GM23338 (cell line): Measurements from ENCODE around the gene MYL5. TPM values are rescaled to one million over a fixed set of nuclear protein-coding genes. Genes with fewer than 3 reads are reported as not detected.

Experiments used
- ATAC-seq: fragments of 200-7000 bp; cut with Tn5 transposase; 3 replicates; pipeline ENCODE4 v1.9.1; 2020
- DNase-seq: peaks from one replicate; pipeline ENCODE4 v3.0.0-alpha.2; 2015; ENCODE audit warnings: low spot score
- H2AFZ ChIP-seq: fragments of 200-600 bp; sonication (generic); 2 replicates; pipeline ENCODE4 v1.8.0; 2016; ENCODE audit warnings: antibody characterized with exemption, mild to moderate bottlenecking, moderate library complexity
- H3F3A ChIP-seq: fragments of 200-600 bp; sonication (generic); replicated peaks from 2 replicates; pipeline ENCODE4 v1.8.0; 2017; ENCODE audit warnings: antibody characterized with exemption, mixed run types, low read depth
- H3K27ac ChIP-seq: fragments of 200-600 bp; sonication (generic); 2 replicates; pipeline ENCODE4 v1.6.1; 2016; ENCODE audit warnings: low read depth
- H3K27me3 ChIP-seq: fragments of 200-600 bp; sonication (generic); 2 replicates; pipeline ENCODE4 v1.8.0; 2016; ENCODE audit warnings: mild to moderate bottlenecking, mixed run types, moderate library complexity; ENCODE audit not compliant: insufficient read depth
- H3K36me3 ChIP-seq: fragments of 200-600 bp; sonication (generic); 2 replicates; pipeline ENCODE4 v1.8.0; 2016; ENCODE audit warnings: mild to moderate bottlenecking; ENCODE audit not compliant: insufficient read depth
- H3K4me1 ChIP-seq: fragments of 200-600 bp; sonication (generic); 2 replicates; pipeline ENCODE4 v1.8.0; 2016; ENCODE audit warnings: mild to moderate bottlenecking, moderate library complexity; ENCODE audit not compliant: insufficient read depth
- H3K4me2 ChIP-seq: fragments of 200-600 bp; sonication (generic); 2 replicates; pipeline ENCODE4 v1.7.1; 2017; ENCODE audit warnings: mixed run types
- H3K4me3 ChIP-seq: fragments of 200-600 bp; sonication (generic); 2 replicates; pipeline ENCODE4 v1.6.1; 2016; ENCODE audit warnings: mixed run types
- H3K79me2 ChIP-seq: fragments of 200-600 bp; sonication (generic); replicated peaks from 2 replicates; pipeline ENCODE4 v1.8.0; 2017; ENCODE audit warnings: mild to moderate bottlenecking; ENCODE audit not compliant: insufficient read depth
- H3K9me2 ChIP-seq: fragments of 200-600 bp; sonication (generic); 2 replicates; pipeline ENCODE4 v1.8.0; 2017; ENCODE audit not compliant: insufficient read depth
- H4K20me1 ChIP-seq: fragments of 200-600 bp; sonication (generic); replicated peaks from 2 replicates; pipeline ENCODE4 v1.8.0; 2017; ENCODE audit warnings: mild to moderate bottlenecking; ENCODE audit not compliant: insufficient read depth
- H3K27ac Mint-ChIP-seq: 2 replicates; pipeline ENCODE4 v1.8.0; 2020; ENCODE audit warnings: inconsistent platforms, mild to moderate bottlenecking, moderate library complexity, mixed read lengths
- H3K27me3 Mint-ChIP-seq: 3 replicates; pipeline ENCODE4 v1.8.0; 2022; ENCODE audit warnings: low read depth, mild to moderate bottlenecking, moderate library complexity, mixed read lengths, inconsistent platforms; ENCODE audit not compliant: insufficient read depth, poor library complexity
- H3K36me3 Mint-ChIP-seq: 3 replicates; pipeline ENCODE4 v1.8.0; 2021; ENCODE audit warnings: low read depth, mild to moderate bottlenecking, inconsistent platforms, moderate library complexity, mixed read lengths
- H3K4me1 Mint-ChIP-seq: 3 replicates; pipeline ENCODE4 v1.8.0; 2020; ENCODE audit warnings: mild to moderate bottlenecking, inconsistent platforms, mixed read lengths
- H3K4me3 Mint-ChIP-seq: 3 replicates; pipeline ENCODE4 v1.8.0; 2021; ENCODE audit warnings: moderate library complexity, mild to moderate bottlenecking, inconsistent platforms, mixed read lengths
- H3K9me3 Mint-ChIP-seq: 3 replicates; pipeline ENCODE4 v1.8.0; 2020; ENCODE audit warnings: moderate library complexity, mild to moderate bottlenecking, inconsistent platforms, mixed read lengths
- CREB1 ChIP-seq: fragments of 250-450 bp; sonication (Bioruptor Pico); IDR thresholded peaks from 2 replicates; pipeline ENCODE4 v1.5.0; 2020; ENCODE audit warnings: low read depth, mild to moderate bottlenecking, moderate library complexity
- EZH2 ChIP-seq: fragments of 200-600 bp; sonication (generic); IDR thresholded peaks from one replicate; pipeline ENCODE4 v1.8.0; 2017; ENCODE audit warnings: antibody characterized with exemption, mild to moderate bottlenecking, low read depth; ENCODE audit not compliant: unreplicated experiment
- EZH2phosphoT487 ChIP-seq: fragments of 200-600 bp; sonication (generic); IDR thresholded peaks from one replicate; pipeline ENCODE4 v1.8.1; 2018; ENCODE audit warnings: antibody characterized with exemption; ENCODE audit not compliant: unreplicated experiment
- JUNB ChIP-seq: IDR thresholded peaks from one replicate; pipeline ENCODE4 v1.6.1; 2016; ENCODE audit warnings: antibody characterized with exemption; ENCODE audit not compliant: unreplicated experiment
- NANOG ChIP-seq: IDR thresholded peaks from 2 replicates; pipeline ENCODE4 v1.6.1; 2016; ENCODE audit warnings: antibody characterized with exemption, borderline replicate concordance
- POLR2AphosphoS5 ChIP-seq: IDR thresholded peaks from 2 replicates; pipeline ENCODE4 v1.6.1; 2016; ENCODE audit warnings: antibody characterized with exemption, low read depth
- ZNF114 ChIP-seq: fragments of 250-450 bp; sonication (Bioruptor Pico); IDR thresholded peaks from 2 replicates; pipeline ENCODE4 v1.5.0; 2020; ENCODE audit warnings: mild to moderate bottlenecking, moderate library complexity
- ZNF331 ChIP-seq: fragments of 250-450 bp; sonication (Bioruptor Pico); IDR thresholded peaks from 2 replicates; pipeline ENCODE4 v1.5.0; 2020; ENCODE audit warnings: low read depth, mild to moderate bottlenecking, moderate library complexity
- ZNF462 ChIP-seq: fragments of 250-450 bp; sonication (Bioruptor Pico); IDR thresholded peaks from 2 replicates; pipeline ENCODE4 v1.5.0; 2020; ENCODE audit warnings: mild to moderate bottlenecking, moderate library complexity
- polyA plus RNA-seq: library from polyadenylated mRNA; unstranded; fragments of >200 nt; fragmentation: Nextera tagmentation; extraction: Ambion mirVana; gene quantifications from 2 replicates; pipeline ENCODE4 v1.2.1, GENCODE V29; 2016
- total RNA-seq: library from RNA; depleted of rRNA; stranded (reverse); fragments of >200 nt; shearing (Covaris generic); gene quantifications from 2 replicates; pipeline ENCODE4 v1.2.3, GENCODE V29; 2014
- TF ChIP-seq, protein P1 (sequence below), 2 experiments: fragments of 200-600 bp in 1 of 2; sonication (generic) in 1 of 2; conservative IDR thresholded peaks; 2 replicates each; pipeline versions ENCODE4 v1.5.1 to v1.6.1; 2016 to 2017; ENCODE audit warnings: antibody characterized with exemption in 2 of 2, low read depth in 2 of 2, mild to moderate bottlenecking in 2 of 2, moderate library complexity in 1 of 2
- TF ChIP-seq, protein P2 (sequence below): IDR thresholded peaks from one replicate; pipeline ENCODE4 v1.6.1; 2018; ENCODE audit warnings: antibody characterized with exemption; ENCODE audit not compliant: unreplicated experiment

The MYL5 gene
- total and polyA plus RNA-seq, 2 experiments from 2014 or later: 3.0 to 4.4 TPM

- Histone ChIP-seq H3K4me3 (no peak overlapping the region), H3K4me2 (no peak overlapping the region), H3K27me3 (no peaks in the 10 kb centered on the region), H2AFZ (no peak overlapping the region), H3K9me2 (no peaks in the 10 kb centered on the region), H3K36me3 (0 out of 2 replicates have a peak, but pooled peaks cover 6% of the 10 kb centered on the region), H3K27ac (no peak overlapping the region), H3K4me1 (peaks cover 6% of the 10 kb centered on the region), H4K20me1 (no peaks in the 10 kb centered on the region), H3K79me2 (peaks cover 11% of the 10 kb centered on the region), H3F3A (peaks cover 8% of the 10 kb centered on the region; the same call in 1 of the 2 replicates)
- Mint-ChIP-seq H3K4me1 (peaks cover 9% of the 10 kb centered on the region), H3K27ac (no peak overlapping the region), H3K36me3 (peaks cover 10% of the 10 kb centered on the region), H3K4me3 (peak overlapping the region; percentile 9; the same call in 1 of the 3 replicates), H3K27me3 (peaks cover 21% of the 10 kb centered on the region), H3K9me3 (peaks cover 3% of the 10 kb centered on the region; the same call in 1 of the 3 replicates)
- DNase-seq (no peak), ATAC-seq (no peak)
- TF ChIP-seq EZH2: no peak
- TF ChIP-seq CREB1 (CRISPR knock-in tag): no peak
- TF ChIP-seq ZNF331 (CRISPR knock-in tag): no peak
- TF ChIP-seq, protein P1, sequence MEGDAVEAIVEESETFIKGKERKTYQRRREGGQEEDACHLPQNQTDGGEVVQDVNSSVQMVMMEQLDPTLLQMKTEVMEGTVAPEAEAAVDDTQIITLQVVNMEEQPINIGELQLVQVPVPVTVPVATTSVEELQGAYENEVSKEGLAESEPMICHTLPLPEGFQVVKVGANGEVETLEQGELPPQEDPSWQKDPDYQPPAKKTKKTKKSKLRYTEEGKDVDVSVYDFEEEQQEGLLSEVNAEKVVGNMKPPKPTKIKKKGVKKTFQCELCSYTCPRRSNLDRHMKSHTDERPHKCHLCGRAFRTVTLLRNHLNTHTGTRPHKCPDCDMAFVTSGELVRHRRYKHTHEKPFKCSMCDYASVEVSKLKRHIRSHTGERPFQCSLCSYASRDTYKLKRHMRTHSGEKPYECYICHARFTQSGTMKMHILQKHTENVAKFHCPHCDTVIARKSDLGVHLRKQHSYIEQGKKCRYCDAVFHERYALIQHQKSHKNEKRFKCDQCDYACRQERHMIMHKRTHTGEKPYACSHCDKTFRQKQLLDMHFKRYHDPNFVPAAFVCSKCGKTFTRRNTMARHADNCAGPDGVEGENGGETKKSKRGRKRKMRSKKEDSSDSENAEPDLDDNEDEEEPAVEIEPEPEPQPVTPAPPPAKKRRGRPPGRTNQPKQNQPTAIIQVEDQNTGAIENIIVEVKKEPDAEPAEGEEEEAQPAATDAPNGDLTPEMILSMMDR (conservative IDR thresholded peaks at IDR 0.05; ENCODE audit: low read depth in 2 of 2): no peak
- TF ChIP-seq ZNF114 (CRISPR knock-in tag): no peak
- TF ChIP-seq, protein P2, sequence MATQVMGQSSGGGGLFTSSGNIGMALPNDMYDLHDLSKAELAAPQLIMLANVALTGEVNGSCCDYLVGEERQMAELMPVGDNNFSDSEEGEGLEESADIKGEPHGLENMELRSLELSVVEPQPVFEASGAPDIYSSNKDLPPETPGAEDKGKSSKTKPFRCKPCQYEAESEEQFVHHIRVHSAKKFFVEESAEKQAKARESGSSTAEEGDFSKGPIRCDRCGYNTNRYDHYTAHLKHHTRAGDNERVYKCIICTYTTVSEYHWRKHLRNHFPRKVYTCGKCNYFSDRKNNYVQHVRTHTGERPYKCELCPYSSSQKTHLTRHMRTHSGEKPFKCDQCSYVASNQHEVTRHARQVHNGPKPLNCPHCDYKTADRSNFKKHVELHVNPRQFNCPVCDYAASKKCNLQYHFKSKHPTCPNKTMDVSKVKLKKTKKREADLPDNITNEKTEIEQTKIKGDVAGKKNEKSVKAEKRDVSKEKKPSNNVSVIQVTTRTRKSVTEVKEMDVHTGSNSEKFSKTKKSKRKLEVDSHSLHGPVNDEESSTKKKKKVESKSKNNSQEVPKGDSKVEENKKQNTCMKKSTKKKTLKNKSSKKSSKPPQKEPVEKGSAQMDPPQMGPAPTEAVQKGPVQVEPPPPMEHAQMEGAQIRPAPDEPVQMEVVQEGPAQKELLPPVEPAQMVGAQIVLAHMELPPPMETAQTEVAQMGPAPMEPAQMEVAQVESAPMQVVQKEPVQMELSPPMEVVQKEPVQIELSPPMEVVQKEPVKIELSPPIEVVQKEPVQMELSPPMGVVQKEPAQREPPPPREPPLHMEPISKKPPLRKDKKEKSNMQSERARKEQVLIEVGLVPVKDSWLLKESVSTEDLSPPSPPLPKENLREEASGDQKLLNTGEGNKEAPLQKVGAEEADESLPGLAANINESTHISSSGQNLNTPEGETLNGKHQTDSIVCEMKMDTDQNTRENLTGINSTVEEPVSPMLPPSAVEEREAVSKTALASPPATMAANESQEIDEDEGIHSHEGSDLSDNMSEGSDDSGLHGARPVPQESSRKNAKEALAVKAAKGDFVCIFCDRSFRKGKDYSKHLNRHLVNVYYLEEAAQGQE: no peak
- TF ChIP-seq POLR2AphosphoS5: no peak; the same call in 1 of the 2 replicates
- no peak for TF ChIP-seq JUNB
- no peak for TF ChIP-seq EZH2phosphoT487
- TF ChIP-seq ZNF462 (CRISPR knock-in tag): no peak
- TF ChIP-seq NANOG: no peak
Observed at GRCh38 chr4:677431-678293, 3.3 kb downstream of the MYL5 start.
